Activated T-cell treated with anti-CD3 and anti-CD28 coated beads for 24 hours (primary cell): ENCODE measurements around the gene KRTAP5-6.
A peak's percentile ranks its signal among the peaks of the same experiment; 100 is the strongest.
"Not testable (repeated sequence)": the region's sequence is repeated elsewhere in the genome, so short reads cannot be mapped to it uniquely, and the experiment has no call there.

Experiments
- DNase-seq: peaks from one replicate; pipeline ENCODE4 v3.0.0-alpha.2; 2020; ENCODE audit warnings: low read depth

Gene KRTAP5-6

GRCh38 chr11:1683904-1684572, 13.0 kb upstream of the KRTAP5-6 start:
- not testable (repeated sequence) for DNase-seq

GRCh38 chr11:1684886-1685874, 11.8 kb upstream of the KRTAP5-6 start:
- not testable (repeated sequence) for DNase-seq

- not testable (repeated sequence) for DNase-seq
Measured at GRCh38 chr11:1686220-1686619, 10.8 kb upstream of the KRTAP5-6 start.

- DNase-seq, result not testable (repeated sequence)
Measured at GRCh38 chr11:1688336-1688947, 8.6 kb upstream of the KRTAP5-6 start.

DNA sequence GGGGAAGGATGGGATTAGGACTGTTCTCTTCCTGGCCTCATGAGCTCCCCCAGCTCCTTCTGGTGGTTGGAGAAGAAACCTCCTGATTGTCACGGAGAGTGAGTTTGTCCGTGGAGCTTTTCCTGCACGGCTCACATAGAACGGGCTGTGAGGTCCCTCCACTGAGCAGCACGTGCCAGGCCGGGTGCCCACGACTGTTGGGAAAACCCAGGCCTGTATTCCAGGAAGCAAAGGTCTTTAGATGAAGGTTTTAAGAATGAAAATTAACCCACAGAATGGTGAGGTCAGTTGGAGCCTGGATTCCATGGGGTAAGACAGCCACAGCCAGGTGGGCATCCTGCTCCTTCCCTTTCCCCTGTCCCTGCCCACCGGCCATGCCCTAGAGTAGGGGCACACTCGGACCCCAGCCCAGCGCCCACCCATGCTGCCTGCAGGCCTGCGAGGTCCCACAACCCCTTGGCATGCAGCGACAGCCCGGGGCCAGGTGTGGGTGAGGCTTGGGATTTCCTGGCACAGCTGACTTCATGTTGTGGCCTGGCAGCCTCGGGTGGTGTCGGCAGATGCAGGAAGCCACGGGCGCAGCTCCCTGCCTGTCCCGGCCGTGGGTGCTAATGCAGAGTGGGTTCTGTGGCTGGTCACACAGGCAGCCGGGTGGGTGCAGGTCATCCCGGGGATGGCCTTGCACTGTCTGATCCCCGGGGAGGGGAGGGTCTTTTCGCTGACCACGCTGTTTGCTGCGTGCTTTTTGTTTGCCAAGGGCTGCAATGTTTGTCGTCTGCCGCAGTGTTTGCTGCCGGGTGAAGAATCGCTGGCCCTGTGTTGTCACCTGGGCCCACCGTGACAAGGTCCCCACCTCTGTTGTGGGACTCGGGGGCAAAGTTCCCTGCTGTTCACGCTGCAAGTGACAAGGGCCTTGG, 7.5 kb upstream of the KRTAP5-6 start:
- DNase-seq, result not testable (repeated sequence)

DNA sequence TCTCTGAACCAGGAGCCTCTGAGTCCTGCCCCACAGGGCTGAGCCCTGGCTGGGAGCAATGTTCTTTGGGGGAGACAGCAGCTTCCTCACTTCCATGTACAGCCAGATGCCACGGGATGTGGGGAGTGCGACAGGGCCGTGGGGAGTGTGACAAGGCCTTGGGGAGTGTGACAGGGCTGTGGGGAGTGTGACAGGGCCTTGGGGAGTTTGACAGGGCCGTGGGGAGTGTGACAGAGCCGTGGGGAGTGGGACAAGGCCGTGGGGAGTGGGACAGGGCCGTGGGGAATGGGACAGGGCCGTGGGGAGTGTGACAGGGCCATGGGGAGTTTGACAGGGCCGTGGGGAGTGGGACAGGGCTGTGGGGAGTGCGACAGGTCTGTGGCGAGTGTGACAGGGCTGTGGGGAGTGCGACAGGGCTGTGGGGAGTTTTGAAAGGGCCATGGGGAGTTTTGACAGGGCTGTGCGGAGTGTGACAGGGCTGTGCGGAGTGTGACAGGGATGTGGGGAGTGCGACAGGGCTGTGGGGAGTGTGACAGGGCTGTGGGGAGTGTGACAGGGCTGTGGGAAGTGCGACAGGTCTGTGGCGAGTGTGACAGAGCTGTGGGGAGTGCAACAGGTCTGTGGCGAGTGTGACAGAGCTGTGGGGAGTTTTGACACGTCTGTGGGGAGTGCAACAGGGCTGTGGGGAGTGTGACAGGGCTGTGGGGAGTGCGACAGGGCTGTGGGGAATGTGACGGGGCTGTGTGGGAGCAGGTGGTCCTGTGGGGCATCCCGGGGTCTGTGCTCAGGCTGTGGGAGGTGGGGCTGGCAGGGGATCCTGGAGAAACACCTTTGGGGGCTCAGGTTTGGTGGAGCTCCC, 6.6 kb upstream of the KRTAP5-6 start:
- no peak for DNase-seq

DNA sequence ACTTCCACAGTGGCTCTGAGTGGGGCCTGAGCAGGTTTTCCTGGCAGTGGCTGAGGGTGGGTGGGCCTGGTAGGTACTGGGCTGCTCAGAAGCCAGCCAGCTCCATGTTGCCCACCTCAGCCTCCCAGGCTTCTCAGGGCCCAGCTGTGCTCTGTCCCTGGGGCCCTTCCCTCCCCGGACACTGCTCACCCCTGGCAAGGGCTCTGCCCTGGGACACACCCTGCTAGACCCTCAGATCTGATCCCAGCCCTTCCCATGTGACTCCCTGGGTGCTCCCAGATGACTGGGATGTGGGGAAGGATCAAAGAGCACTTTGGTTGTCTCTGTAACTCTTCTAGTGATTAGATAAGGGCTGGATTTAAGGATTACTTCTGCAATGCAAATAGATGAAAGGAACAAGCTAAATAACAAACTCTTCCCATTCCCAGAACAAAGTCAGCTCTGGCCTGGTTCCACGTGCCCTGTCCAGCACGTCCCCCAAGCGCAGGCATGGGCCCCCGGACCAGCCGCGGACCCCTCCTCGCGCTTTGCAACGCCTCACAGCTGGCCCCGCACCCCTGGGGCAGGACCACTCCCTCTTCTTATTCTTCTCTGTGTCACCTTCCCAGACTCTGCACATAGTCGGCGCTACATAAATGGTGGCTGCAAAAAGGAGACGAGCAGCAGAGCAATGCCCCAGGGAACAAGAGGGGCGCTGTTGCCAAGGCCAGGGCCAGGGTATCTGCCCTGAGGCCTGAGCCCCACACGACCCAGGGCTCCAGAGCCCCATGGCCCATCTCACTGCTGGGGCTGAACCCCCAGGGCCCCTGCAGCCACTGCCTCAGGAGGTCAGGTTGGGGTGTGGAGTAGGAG, 5.7 kb upstream of the KRTAP5-6 start:
- DNase-seq, result no peak

GRCh38 chr11:1691878-1692707, 4.9 kb upstream of the KRTAP5-6 start:
- no peak for DNase-seq

DNA sequence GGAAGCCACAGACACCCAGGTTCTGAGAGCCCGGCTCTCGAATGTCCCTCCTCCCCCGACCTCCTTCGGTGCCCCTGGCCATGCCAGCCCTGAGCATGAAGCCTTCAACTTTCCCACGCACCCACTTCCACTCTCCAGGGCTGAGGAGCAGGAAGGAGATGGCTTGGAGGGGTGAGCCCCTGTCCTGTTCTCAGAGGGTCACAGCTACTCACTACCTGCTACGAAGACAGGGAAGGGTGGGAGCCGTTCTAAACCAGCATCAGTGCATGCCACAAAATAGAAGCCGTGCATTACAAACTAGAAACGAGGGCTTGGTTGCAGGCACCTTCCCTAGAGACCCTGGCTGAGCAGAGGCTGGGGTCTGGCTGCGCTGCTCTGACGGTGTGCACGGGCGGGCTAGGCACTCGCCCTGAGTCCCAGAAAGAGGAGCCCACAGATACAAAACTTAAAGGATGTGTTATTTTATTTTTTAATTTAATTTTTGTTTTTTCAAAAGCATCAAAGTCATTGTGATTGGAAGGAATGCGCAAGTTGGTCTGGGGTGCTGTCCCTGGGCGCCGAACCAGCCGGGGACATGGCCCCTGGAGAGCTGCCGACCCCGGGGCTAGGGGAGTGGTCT, 4.2 kb upstream of the KRTAP5-6 start:
- no peak for DNase-seq

- DNase-seq, result peak; percentile 68
Measured at GRCh38 chr11:1693327-1694063, 3.5 kb upstream of the KRTAP5-6 start.

DNA sequence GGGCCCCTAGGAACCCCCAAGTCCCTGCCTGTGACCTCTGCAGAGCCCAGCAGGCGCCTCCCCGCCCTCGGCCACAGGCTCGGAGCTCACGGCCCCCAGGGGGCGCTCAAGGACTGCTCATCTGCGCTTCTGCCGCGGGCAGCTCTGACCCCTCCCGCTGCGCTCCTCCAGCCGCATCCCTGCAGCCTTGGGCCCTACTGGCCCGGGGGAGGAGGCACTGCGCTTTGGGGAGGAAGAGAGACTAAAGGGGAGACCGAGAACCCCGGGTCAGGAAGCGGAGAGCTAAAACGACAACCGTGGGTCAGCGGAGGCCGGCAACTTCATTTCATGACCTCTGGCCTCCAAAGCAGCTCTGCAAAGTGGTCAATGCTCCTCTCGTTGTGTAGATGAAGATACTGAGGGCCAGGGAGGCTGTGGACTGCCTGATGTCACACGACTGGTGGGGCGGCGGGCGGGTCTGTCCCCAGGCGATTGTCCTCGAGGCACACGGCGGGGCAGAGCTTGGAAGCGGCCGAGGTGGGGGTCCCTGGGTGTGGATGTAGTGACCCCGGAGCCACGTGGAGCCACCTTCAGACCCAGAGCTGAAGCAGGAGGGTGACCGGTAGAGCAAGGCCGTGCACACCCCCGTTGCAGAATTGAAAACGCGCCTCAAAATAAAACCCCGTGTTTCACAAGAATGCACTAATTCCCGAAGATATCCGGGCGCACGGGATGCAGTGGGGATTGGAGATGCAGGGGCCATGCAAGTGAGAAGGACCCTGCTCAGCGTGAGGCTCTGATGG, 2.7 kb upstream of the KRTAP5-6 start:
- peak; percentile 75 for DNase-seq

- no peak for DNase-seq
Measured at GRCh38 chr11:1694846-1695547, 2.0 kb upstream of the KRTAP5-6 start.

DNA sequence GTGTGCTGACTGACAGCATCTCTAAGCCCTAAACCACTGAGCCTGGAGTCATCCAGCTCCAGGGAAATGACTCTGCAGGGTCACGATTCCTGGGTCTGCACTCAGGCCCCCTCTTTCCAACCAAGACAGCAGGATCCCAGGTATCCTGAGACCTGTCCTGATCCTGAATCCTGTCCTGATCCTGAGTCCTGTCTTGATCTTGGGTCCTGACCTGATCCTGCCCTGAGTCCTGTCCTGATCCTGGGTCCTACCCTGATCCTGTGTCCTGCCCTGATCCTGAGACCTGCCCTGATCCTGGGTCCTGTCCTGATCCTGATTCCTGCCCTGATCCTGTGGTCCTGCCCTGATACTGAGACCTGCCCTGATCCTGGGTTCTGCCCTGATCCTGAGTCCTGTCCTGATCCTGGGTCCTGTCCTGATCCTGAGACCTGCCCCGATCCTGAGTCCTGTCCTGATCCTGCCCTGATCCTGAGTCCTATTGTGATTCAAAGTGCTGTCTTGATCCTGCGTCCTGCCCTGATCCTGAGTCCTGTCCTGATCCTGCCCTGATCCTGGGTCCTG, 1.4 kb upstream of the KRTAP5-6 start:
- DNase-seq, result no peak

DNA sequence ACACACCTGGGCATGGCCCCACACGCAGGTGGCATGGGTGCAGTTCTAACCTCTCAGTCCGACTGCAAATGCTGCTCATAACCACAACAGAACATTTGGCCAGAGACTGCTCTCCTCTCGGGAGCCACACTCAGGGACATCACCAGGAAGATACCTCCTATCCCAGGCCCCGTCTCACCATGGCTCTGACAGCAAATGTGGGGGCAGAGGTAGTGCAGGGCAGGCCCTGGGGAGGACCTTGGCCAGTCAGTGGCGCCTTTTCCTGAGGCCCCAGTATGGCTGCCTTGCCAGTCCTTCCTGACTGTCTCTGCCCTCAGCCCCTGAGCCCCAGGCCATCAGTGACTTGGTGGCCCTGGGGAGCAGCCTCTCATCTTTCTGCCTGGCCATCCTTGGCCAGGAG, 2.8 kb downstream of the KRTAP5-6 start:
- no peak for DNase-seq

DNA sequence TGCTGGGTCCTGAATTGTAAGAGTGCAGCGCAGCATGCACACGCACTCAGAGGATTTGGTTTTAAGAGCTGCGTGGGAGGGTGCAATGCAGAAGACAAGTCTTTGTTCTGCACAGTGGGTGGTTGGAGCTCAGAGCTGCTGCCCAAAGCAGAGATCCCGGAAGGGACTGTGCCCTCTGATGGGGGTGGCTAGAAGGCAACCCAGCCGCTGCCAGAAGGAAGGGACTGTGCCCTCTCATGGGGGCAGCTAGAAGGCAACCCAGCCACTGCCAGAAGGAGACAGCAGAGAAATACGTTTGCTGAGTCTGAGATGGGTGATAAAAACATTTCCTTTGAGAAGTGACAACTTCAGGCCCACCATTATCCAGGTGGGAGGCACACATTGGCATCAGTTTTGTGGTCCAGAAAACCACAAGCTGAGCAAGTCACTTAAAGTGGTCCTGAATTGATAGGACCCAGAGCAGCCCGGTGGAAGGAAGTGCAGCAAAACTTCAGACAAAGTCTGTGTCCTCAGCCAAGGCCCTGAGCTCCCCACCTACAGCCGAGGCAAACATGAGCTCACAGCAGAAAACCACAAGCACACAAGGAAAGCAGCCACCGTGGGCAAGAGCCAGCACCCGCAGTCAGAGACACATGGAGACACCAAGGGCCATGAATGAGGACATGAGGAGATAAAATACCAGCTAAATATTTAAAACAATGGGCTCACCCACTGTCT, 4.3 kb downstream of the KRTAP5-6 start:
- no peak for DNase-seq
